HL-60/S4 treated with phorbol 12-myristate 13-acetate at 8.2 ng/mL for 4 days and 3 days (cell line): ENCODE measurements around the gene ANKH.
"Not testable (repeated sequence)": the region's sequence is repeated elsewhere in the genome, so short reads cannot be mapped to it uniquely, and the experiment has no call there.

Experiments used
- in situ Hi-C: fragments of 300-500 bp; cut with MboI; formaldehyde crosslinking; loops from 2 replicates; pipeline ENCODE4 v1.15.0; 2022; ENCODE audit warnings: low sequenced_read_pairs

The ANKH gene

DNA sequence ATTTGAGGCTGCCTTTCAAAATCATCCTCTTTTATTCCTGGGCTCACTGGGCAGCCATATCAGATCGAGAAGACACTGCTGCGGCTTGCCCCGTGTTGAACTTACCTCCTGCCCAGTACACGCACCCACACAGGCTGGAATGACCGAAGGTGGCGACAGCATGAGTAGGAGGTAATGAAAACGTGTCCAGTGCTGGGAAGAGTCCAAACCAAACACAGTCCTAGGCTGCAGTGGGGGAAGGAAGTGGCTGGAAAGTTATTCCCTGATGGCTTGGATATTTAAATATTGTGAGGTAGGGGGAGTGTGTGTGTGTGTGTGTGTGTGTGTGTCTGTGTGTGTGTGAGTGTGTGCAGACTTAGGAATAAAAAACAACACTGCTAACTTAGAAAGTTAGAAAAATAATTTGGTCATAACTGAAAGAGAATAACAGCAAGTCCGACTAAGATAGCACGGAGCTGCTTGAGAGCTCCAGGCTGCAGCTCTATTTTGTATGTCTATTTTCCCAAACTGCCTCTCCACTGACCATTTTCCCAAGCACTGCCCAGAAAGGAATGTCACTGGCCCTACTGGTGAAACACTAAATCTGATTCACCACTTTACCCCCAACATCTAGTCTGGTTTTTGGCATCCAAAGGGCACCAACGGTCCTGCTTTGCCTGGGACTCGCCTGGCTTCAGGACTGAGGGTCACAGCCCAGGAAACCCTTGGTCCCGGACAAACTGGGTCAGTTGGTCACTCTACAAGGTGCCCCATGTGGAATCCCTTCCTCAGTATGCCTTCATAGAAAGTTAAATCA, 41.2 kb downstream of the ANKH start:
- in situ Hi-C loops: no loop called here

- in situ Hi-C loops: no loop called here
Measured at GRCh38 chr5:14829396-14829795, 42.2 kb downstream of the ANKH start.

DNA sequence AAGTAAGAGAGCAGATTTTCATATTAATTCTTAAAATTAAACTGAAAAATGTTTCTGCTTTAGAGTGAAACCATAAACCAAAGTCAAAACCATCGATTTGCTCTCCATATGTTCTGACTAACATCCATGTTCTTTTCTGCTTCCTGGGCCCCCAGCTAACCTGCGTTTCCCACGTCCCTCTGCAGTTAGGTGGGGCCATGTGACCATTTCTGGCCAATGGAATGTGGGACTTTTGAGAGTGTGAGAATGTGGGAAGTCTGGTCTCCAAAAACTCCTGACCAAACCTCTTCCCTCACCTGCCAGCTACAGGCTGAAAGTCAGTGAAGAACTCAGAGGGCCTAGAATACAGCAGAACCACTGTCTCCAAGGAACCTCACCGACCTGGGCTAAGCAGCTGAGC, 44.9 kb downstream of the ANKH start:
- in situ Hi-C loops: no loop called here

GRCh38 chr5:14825977-14826376, 45.6 kb downstream of the ANKH start:
- in situ Hi-C loops: no loop called here

- in situ Hi-C loops: no loop called here
Measured at GRCh38 chr5:14824499-14824898, 47.1 kb downstream of the ANKH start.

DNA sequence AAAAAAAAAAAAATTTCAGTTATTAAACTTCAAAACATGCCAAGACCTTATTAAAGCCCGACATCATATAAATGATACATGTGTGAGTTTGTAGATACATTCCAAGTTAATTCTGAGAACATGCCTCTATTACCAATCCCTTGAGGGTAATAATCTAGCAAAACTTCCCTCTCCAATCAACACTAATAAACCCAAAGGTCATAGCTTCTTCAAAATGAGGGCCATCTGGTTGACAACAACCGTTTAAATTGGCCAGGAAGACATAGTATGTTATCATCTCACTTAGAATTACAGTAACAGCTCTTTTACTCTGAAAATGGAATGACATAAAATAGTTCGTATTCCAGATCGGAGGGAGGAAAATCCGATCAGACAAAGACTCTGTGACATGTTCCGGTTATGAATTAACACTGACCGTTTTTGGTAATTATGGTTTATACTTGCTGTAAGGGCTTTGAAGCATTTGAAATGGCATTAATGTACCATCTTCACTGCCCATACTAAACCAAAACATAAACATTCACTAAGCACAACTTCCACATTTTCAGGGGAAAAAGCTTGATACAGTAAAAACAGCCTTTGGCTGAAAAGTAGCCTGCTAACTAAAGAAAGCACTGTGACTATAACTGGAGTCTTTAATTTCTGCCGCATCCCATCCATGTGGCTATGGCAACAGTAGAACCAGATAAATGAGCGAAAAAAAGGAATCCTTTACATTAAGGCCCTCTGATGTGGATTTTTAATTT, 50.3 kb downstream of the ANKH start:
- in situ Hi-C loops: no loop called here

- in situ Hi-C loops: no loop called here
Measured at GRCh38 chr5:14818931-14819790, 52.4 kb downstream of the ANKH start.

DNA sequence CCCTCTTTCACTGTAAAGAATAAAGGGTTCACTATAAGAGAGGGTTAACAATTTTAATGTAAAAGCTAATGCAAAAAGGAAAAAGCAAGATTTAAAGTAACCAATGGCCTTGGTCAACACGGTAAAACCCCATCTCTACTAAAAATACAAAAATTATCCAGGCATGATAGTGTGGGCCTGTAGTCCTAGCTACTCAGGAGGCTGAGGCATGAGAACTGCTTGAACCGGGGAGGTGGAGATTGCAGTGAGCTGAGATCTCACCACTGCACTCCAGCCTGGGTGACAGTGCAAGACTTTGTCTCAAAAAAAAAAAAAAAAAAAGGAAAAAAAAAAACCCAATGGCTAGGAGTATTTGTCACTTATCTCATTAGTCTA, 53.8 kb downstream of the ANKH start:
- in situ Hi-C loops: not testable (repeated sequence)

GRCh38 chr5:14816999-14817761, 54.4 kb downstream of the ANKH start:
- in situ Hi-C loops: no loop called here

DNA sequence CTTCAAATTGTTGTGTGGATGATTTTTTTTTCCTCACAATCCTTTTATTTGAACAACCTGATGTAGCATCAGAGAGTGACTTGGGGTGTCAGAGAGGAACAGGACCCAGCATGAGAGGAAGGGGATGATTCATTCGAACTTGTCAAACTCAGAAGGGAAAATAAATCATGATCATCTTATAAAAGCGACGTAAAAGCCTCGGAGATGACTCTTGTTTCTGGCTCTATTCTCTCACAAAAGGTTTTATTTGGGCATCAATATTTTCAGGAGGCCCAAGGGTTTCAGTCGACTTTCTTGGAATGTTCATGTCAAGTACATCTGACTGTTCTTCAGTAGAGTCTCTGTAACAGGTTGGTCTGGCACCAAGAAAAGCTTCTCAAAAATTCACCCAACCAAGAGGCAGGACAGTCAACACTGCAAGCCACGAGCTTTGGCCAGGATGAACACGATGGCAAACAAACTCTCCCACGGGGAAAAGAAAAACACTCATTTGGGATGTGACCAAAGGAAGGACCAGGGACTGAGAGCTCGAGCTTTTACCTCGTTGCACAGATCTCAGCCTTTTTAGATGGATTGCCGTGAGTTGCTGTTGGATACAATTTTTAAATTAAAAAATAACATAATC, 55.1 kb downstream of the ANKH start:
- in situ Hi-C loops: no loop called here

DNA sequence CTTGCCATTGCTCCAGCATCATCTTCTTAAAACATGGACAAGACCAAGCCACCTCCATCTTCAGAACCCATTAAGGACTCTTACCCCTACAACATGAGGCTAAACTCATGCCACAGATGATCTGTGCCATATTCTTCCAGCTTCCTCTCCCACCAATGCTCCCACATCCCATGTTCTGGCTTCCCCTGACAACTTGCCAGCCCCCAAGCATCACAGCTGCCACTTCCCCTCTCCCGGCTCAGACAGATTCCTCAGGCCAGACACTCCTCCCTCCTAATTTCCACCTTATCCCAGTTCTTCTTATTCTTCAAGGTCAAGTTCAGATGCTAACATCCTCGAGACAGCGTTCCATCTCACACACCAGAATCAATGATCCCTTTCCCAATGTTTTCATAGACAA, 57.8 kb downstream of the ANKH start:
- in situ Hi-C loops: no loop called here

DNA sequence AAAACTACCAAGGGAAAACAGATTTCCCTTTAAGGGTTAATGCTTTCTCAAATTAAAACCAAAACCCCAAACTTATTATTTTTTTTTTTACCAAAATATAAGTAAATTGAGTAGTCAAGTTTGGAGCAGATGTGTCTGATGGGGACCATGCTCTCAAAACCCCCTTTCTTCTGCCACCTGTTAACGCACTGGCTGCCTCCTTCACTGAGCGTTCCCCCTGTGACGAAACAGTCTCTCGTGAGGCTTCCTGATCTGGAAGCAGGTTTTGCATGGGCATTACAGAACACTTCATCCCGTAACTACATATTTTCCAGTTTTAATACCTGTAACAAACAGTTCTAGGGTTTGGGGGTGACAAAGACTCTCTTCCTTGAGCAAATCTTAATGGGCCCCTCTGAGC, 59.4 kb downstream of the ANKH start:
- in situ Hi-C loops: no loop called here

DNA sequence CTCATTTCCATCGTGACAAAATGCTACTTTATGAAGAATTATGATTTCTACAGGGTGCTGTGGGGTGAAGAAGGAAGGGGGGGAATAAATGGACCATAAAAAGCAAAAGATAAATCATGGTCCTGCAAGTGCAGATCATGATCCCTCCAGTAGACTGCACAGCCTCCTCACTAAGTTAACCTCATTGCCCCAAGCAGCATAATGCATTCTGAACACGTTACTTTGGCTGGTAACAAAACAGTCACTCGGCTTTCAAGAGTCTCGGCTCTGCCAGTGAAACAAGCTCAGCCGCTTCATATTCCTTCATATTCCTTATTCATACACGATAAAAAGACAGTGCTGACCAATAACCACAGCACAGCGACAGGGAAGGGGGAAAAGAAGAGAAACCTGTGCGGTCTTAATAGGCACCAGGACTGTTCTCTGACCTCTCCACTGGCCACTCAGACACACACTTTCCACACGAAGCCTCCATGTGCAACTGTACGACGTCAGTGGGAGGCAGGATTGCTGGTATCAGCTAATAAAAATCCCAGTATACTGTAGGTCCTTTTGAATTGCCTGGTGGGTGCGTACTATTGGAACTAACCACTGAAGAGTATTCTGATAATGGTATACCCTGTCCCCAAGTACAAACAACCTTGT, 60.5 kb downstream of the ANKH start:
- in situ Hi-C loops: no loop called here

DNA sequence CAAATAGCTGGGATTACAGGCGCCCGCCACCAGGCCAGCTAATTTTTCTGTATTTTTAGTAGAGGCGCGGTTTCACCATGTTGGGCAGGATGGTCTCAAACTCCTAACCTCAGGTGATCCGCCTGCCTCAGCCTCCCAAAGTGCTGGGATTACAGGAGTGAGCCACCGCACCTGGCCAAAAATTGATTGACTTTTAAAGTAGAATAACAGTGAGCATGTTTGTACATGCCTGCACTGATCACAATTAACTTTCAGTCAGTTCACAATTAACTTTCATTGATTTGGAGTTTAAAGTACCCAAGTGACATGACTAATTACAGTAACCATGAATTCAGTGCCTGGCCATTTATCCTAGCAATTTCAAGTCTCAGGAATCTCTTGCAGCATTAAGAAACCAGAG, 61.3 kb downstream of the ANKH start:
- in situ Hi-C loops: no loop called here

DNA sequence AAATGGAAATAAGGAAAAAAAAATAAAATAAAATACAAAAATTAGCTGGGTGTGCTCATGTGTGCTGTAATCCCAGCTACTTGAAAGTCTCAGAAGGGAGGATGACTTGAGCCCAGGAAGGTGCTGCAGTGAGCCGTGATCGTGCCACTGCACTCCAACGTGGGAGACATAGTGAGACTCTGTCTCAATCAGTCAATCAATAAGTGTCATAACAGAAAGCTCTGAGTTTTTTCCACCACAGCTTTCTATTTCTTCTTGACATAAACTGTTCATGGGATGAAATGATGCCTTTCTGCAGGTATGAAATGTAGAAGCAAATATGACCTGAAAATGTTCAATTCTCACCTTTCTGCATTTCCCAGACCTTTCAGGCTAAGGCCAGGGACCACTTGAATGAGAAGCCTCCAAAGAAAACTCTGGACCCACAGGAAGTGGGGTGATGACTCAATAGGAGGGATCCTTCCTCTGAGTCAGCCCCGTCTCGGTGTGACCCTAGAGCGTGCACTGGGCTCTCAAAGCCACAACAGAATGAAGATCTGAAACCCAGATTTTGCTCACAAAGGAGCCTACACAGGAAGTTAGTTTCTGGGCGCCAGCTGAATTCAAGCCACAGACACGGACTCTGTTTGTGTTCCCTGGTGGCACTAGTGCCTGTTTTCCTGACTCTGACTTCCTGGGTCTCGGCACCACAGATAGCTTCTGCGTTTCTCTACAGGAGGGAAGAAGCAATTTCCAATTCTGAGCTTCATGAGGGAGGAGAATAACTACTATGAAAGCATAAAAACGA, 62.0 kb downstream of the ANKH start:
- in situ Hi-C loops: no loop called here

DNA sequence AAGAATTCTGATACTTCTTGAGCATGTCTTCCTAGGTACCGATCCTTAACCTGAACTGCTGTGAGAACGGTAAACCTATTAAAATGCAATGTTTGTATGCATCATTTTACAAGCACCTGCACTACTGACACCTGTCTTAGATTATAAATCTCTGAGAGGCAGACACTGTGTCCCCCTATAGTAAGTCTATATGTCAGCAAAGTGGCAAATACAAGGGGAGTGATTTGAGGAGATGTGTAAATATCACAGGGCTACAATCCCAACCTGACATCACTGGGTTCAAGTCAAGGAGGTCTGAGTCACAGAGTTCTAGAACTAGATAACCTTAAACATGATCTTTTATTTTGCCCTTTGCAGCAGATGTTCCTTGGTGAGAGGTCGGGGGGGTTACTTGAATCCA, 64.1 kb downstream of the ANKH start:
- in situ Hi-C loops: no loop called here

DNA sequence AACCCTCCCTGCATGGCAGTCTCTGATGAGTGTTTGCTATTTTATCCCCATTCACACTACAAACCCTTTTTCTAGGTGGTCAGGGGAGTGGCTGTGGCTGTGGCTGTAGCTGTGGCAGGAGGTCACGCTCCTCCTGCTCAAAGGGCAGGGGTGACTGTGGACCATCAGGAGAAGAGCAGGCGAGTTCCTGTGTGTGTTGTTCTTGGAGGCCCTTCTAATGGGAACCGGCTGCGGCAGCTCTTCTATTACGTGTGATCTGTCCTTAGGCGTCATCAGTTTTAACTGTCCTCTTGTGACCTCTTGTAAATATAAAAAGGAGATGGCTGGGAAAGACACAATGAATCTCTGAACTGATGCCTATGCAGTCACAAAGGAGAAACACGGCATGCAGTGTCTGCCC, 65.1 kb downstream of the ANKH start:
- in situ Hi-C loops: no loop called here

DNA sequence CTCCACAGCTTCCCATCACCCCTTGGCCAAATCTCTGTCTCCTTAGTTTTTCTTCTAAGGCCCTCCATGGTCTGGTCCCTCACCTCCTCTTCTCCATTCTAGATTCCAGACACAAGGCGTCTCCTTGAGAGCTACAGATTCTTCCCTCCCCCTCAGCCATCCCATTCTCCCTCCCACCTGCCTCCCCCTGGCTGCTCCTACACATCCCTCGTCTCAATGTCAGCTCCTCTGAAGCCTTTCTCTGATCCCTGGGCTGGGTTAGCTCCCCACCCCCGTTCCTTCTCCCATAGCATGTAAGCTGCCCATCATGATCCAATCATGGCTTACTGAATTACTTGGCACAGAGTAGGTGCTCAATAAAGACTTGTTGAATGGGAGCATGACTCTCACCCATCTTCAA, 69.0 kb downstream of the ANKH start:
- in situ Hi-C loops: no loop called here

GRCh38 chr5:14801792-14802191, 69.8 kb downstream of the ANKH start:
- in situ Hi-C loops: no loop called here
